Tibial nerve (tissue), 4 donors: ENCODE data around the gene FGB.

ENCODE experiments used
- CTCF ChIP-seq, 5 experiments: fragments of 200-600 bp in 3 of 5; fragments of 450-650 bp in 2 of 5; sonication (generic) in 3 of 5; IDR thresholded peaks; one replicate each; pipeline ENCODE4 v1.5.1; 2016 to 2019; ENCODE audit warnings: antibody characterized with exemption in 5 of 5, mild to moderate bottlenecking in 3 of 5, moderate library complexity in 2 of 5
- EP300 ChIP-seq, 2 donors: sonication (generic); formaldehyde crosslinking; IDR thresholded peaks; one replicate each; pipeline ENCODE4 v1.6.1; 2017; ENCODE audit warnings: antibody characterized with exemption in 2 of 2, mild to moderate bottlenecking in 1 of 2
- POLR2A ChIP-seq, 2 donors: fragments of 450-650 bp; IDR thresholded peaks; one replicate each; pipeline ENCODE4 v1.6.1; 2017; ENCODE audit warnings: antibody characterized with exemption in 2 of 2, mild to moderate bottlenecking in 2 of 2, moderate library complexity in 2 of 2

- TF ChIP-seq CTCF (IDR thresholded peaks at IDR 0.05) (no peak), POLR2A (IDR thresholded peaks at IDR 0.05) (no peak), EP300 (IDR thresholded peaks at IDR 0.05) (no peak)
These were observed 55.1 kb downstream of the FGB start for GRCh38 chr4:154617820-154618317.
